HCT116 (cell line): ENCODE measurements around the gene GRK6. TPM values are rescaled to one million over a fixed set of nuclear protein-coding genes. Genes with fewer than 3 reads are reported as not detected.

Experiments
- ATAC-seq: fragments of 200-7000 bp; cut with Tn5 transposase; 2 replicates; pipeline ENCODE4 v1.9.1; 2020; ENCODE audit warnings: mild to moderate bottlenecking, moderate library complexity
- BruUV-seq: library from RNA; stranded (reverse); fragments of 400-500 nt; replicated peaks from 2 replicates; lab custom pipeline; 2021; lab: Mats Ljungman, UMichigan
- CTCF ChIA-PET: fragments of 300-600 bp; sonication (Branson Sonifier 250); formaldehyde crosslinking; loops from one replicate; lab custom pipeline; 2021; ENCODE audit warnings: antibody characterized with exemption; lab: Charles Lee
- POLR2A ChIA-PET: fragments of 300-600, 350-600 bp; sonication (Branson Sonifier 250); formaldehyde crosslinking; loops from one replicate; lab custom pipeline; 2021; ENCODE audit warnings: antibody characterized with exemption; lab: Charles Lee
- RAD21 ChIA-PET, 2 experiments: fragments of 300-600 bp; sonication (Branson Sonifier 250); formaldehyde crosslinking; loops; one replicate each; lab custom pipeline; 2023; ENCODE audit warnings: low total read pairs in 2 of 2; ENCODE audit not compliant: uncharacterized antibody in 2 of 2, unreplicated experiment in 2 of 2, low non-redundant PET in 1 of 2; lab: Charles Lee
- DNase-seq: peaks from one replicate; pipeline ENCODE4 v3.0.0-alpha.2; 2010; ENCODE audit warnings: low read depth, low spot score
- H2AFZ ChIP-seq: fragments of 200-600 bp; shearing (Covaris generic), sonication (generic); 2 replicates; pipeline ENCODE4 v1.6.1; 2017; ENCODE audit warnings: low read depth, mixed run types, mixed read lengths, antibody characterized with exemption, low read length; ENCODE audit not compliant: poor library complexity, severe bottlenecking
- H3K27ac ChIP-seq: 2 replicates; pipeline ENCODE4 v1.5.1; 2012; ENCODE audit warnings: low read depth, low read length
- H3K27me3 ChIP-seq: fragments of 200-600 bp; sonication (generic); 2 replicates; pipeline ENCODE4 v1.6.1; 2016; ENCODE audit warnings: mixed run types, low read length, mixed read lengths; ENCODE audit not compliant: insufficient read depth
- H3K36me3 ChIP-seq, 2 experiments: fragments of 200-500 bp in 1 of 2; fragments of 200-600 bp in 1 of 2; sonication (Bioruptor generic) in 1 of 2; sonication (generic) in 1 of 2; 2 replicates each; pipeline versions ENCODE4 v1.5.1 to v1.6.1; 2014 to 2016; ENCODE audit warnings: low read length in 2 of 2, inconsistent platforms in 1 of 2, mixed read lengths in 1 of 2, mixed run types in 1 of 2; ENCODE audit not compliant: insufficient read depth in 2 of 2, control insufficient read depth in 1 of 2
- H3K4me1 ChIP-seq, 2 experiments: fragments of 200-600 bp in 1 of 2; sonication (generic) in 1 of 2; 2 replicates each; pipeline versions ENCODE4 v1.5.1 to v1.6.1; 2012 to 2017; ENCODE audit warnings: low read length in 2 of 2, inconsistent platforms in 1 of 2, mild to moderate bottlenecking in 1 of 2, mixed read lengths in 1 of 2, mixed run types in 1 of 2, moderate library complexity in 1 of 2; ENCODE audit not compliant: insufficient read depth in 2 of 2, control insufficient read depth in 1 of 2
- H3K4me2 ChIP-seq: fragments of 200-600 bp; sonication (generic); 2 replicates; pipeline ENCODE4 v1.6.1; 2017; ENCODE audit warnings: mixed run types, low read length, mixed read lengths
- H3K4me3 ChIP-seq, 2 experiments: fragments of 200-600 bp in 1 of 2; sonication (generic) in 1 of 2; replicated peaks in 1 of 2; 2 replicates each; pipeline ENCODE4 v1.5.1; 2011 to 2016; ENCODE audit warnings: low read length in 2 of 2, control low read depth in 1 of 2, low read depth in 1 of 2, mild to moderate bottlenecking in 1 of 2, mixed read lengths in 1 of 2, mixed run types in 1 of 2
- H3K79me2 ChIP-seq: fragments of 200-600 bp; sonication (generic); 2 replicates; pipeline ENCODE4 v1.6.1; 2017; ENCODE audit warnings: mild to moderate bottlenecking, mixed run types, low read length, moderate library complexity, mixed read lengths; ENCODE audit not compliant: insufficient read depth
- H3K9ac ChIP-seq: fragments of 200-600 bp; sonication (generic); 2 replicates; pipeline ENCODE4 v1.6.1; 2016; ENCODE audit warnings: low read length, mixed read lengths
- H3K9me2 ChIP-seq: fragments of 200-600 bp; sonication (generic), shearing (Covaris generic); 2 replicates; pipeline ENCODE4 v1.6.1; 2017; ENCODE audit warnings: mixed run types, mild to moderate bottlenecking, moderate library complexity; ENCODE audit not compliant: insufficient read depth
- H3K9me3 ChIP-seq, 2 experiments: fragments of 200-500 bp in 1 of 2; fragments of 200-600 bp in 1 of 2; sonication (Bioruptor generic) in 1 of 2; sonication (generic) in 1 of 2; 2 replicates each; pipeline ENCODE4 v1.6.1; 2014 to 2017; ENCODE audit warnings: low read length in 2 of 2, mixed read lengths in 2 of 2, inconsistent platforms in 1 of 2, low read depth in 1 of 2, mild to moderate bottlenecking in 1 of 2, mixed run types in 1 of 2, moderate library complexity in 1 of 2; ENCODE audit not compliant: control insufficient read depth in 1 of 2, insufficient read depth in 1 of 2
- H4K20me1 ChIP-seq: fragments of 200-600 bp; sonication (generic), shearing (Covaris generic); 2 replicates; pipeline ENCODE4 v1.6.1; 2017; ENCODE audit warnings: mixed run types, mild to moderate bottlenecking, moderate library complexity; ENCODE audit not compliant: insufficient read depth
- CEBPB ChIP-seq: IDR thresholded peaks from 2 replicates; pipeline ENCODE4 v1.6.1; 2012; ENCODE audit warnings: low read depth
- EGR1 ChIP-seq: IDR thresholded peaks from 2 replicates; pipeline ENCODE4 v1.6.1; 2012; ENCODE audit warnings: low read depth
- EZH2 ChIP-seq: fragments of 200-600 bp; sonication (generic); IDR thresholded peaks from 2 replicates; pipeline ENCODE4 v1.6.1; 2017; ENCODE audit warnings: antibody characterized with exemption, mixed run types
- EZH2phosphoT487 ChIP-seq: fragments of 200-600 bp; IDR thresholded peaks from 2 replicates; pipeline ENCODE4 v1.6.1; 2018; ENCODE audit warnings: antibody characterized with exemption, borderline replicate concordance
- FOSL1 ChIP-seq: IDR thresholded peaks from 2 replicates; pipeline ENCODE4 v1.6.1; 2012; ENCODE audit warnings: low read depth
- JUND ChIP-seq: IDR thresholded peaks from 2 replicates; pipeline ENCODE4 v1.6.1; 2012
- POLR2A ChIP-seq: IDR thresholded peaks from 2 replicates; pipeline ENCODE4 v1.7.0; 2011; ENCODE audit warnings: borderline replicate concordance; ENCODE audit not compliant: insufficient read depth, insufficient read length; ENCODE audit errors: extremely low read depth
- POLR2AphosphoS5 ChIP-seq: IDR thresholded peaks from 2 replicates; pipeline ENCODE4 v1.6.1; 2011; ENCODE audit warnings: mild to moderate bottlenecking, low read depth, low read length, moderate library complexity
- RAD21 ChIP-seq: IDR thresholded peaks from 2 replicates; pipeline ENCODE4 v1.6.1; 2012; ENCODE audit warnings: low read depth, mild to moderate bottlenecking
- SIN3A ChIP-seq: IDR thresholded peaks from 2 replicates; pipeline ENCODE4 v1.6.1; 2012; ENCODE audit warnings: low read depth
- SRF ChIP-seq: IDR thresholded peaks from 2 replicates; pipeline ENCODE4 v1.6.1; 2012; ENCODE audit warnings: low read depth
- TCF7L2 ChIP-seq: IDR thresholded peaks from 2 replicates; pipeline ENCODE4 v1.7.0; 2011; ENCODE audit warnings: borderline replicate concordance, inconsistent platforms; ENCODE audit not compliant: insufficient read depth, insufficient read length; ENCODE audit errors: extremely low read depth
- ZFX ChIP-seq: fragments of 450-650 bp; IDR thresholded peaks from 2 replicates; pipeline ENCODE4 v1.6.1; 2017
- ZNF274 ChIP-seq: fragments of 200-500 bp; sonication (Bioruptor generic); IDR thresholded peaks from 2 replicates; pipeline ENCODE4 v1.6.1; 2014; ENCODE audit warnings: mild to moderate bottlenecking, low read depth, low read length, inconsistent platforms
- intact Hi-C: fragments of 100-400 bp; cut with micrococcal nuclease; formaldehyde crosslinking; loops from 2 replicates; pipeline ENCODE4 v1.10.0; 2022
- total RNA-seq: library from RNA; stranded (reverse); gene quantifications from one replicate; pipeline ENCODE4 v1.2.1, GENCODE V29; 2021; ENCODE audit not compliant: unreplicated experiment
- TF ChIP-seq, protein P1 (sequence below): IDR thresholded peaks from 2 replicates; pipeline ENCODE4 v1.6.1; 2012
- TF ChIP-seq, protein P2 (sequence below): IDR thresholded peaks from 2 replicates; pipeline ENCODE4 v1.6.1; 2012; ENCODE audit warnings: low read depth

The GRK6 gene
- total RNA-seq, 1 experiment from 2014 or later: 89.3 TPM

DNA sequence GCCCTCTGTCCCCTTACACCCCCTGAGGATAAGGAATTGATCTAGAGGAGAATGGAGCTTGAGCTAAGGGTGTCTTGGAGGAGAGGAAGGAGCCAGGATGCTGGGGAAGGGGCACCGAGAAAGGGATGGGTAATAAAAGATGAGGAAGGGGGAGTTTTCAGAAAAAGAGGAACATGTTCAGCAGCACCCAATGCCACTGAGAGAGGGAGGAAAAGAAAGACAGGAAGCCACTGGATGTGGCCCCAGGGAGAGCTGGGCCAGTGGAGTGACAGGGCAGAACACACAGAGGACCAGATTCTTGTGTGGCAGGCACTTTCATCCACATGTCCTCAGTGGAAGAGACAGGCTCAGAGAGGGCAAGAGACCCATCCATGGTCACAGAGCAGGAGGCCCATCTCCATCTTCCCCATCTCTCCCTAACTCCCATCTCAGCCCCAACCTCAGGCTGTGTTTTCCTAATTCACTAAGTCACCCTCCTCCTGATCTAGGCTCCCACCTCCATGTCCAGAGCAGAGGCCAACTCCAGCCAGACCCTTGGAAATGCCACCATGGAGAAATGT is 33.2 kb upstream of the GRK6 start:
- TF ChIP-seq SIN3A (no peak), EGR1 (no peak), EZH2phosphoT487 (no peak), POLR2A (no peak), FOSL1 (no peak), ZFX (no peak)
- TF ChIP-seq, protein P1, sequence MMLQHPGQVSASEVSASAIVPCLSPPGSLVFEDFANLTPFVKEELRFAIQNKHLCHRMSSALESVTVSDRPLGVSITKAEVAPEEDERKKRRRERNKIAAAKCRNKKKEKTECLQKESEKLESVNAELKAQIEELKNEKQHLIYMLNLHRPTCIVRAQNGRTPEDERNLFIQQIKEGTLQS: no peak
- H3K4me2 ChIP-seq: no peak overlapping the region
- H4K20me1 ChIP-seq: no peaks in the 10 kb centered on the region
- H3K9me3 ChIP-seq: no peaks in the 10 kb centered on the region
- peaks cover 21 to 39% of the 10 kb centered on the region in 2 experiments for H3K4me1 ChIP-seq
- no peak overlapping the region for H3K27ac ChIP-seq
- ChIA-PET POLR2A (interaction anchor here (0.8 kb wide), 1 partner anchor 297 kb away, joined by 3 read pairs; no protein-coding TSS in a partner anchor), CTCF (interaction anchor here (1.0 kb wide), 1 partner anchor 24 kb away, joined by 3 read pairs; no protein-coding TSS in a partner anchor), RAD21 (no interaction called here)
- H3K9me2 ChIP-seq: no peaks in the 10 kb centered on the region
- no peak for DNase-seq
- ATAC-seq: no peak
- H2AFZ ChIP-seq: no peak overlapping the region
- no peaks in the 10 kb centered on the region for H3K79me2 ChIP-seq
- no peak overlapping the region for H3K9ac ChIP-seq
- intact Hi-C loops: no loop called here
- BruUV-seq: no TSS peak
- H3K4me3 ChIP-seq: no peak overlapping the region
- no peaks in the 10 kb centered on the region for H3K27me3 ChIP-seq
- no peaks in the 10 kb centered on the region for H3K36me3 ChIP-seq

- no peaks in the 10 kb centered on the region for H3K27me3 ChIP-seq
- ATAC-seq: no peak
- no peaks in the 10 kb centered on the region for H3K9me2 ChIP-seq
- H3K79me2 ChIP-seq: no peaks in the 10 kb centered on the region
- no peak overlapping the region for H3K27ac ChIP-seq
- no TSS peak for BruUV-seq
- no peaks in the 10 kb centered on the region for H3K9me3 ChIP-seq
- H4K20me1 ChIP-seq: no peaks in the 10 kb centered on the region
- H3K9ac ChIP-seq: no peak overlapping the region
- TF ChIP-seq TCF7L2 (no peak), POLR2A (no peak), CEBPB (no peak), RAD21 (no peak), EZH2 (no peak), SRF (no peak), EZH2phosphoT487 (no peak), ZFX (no peak), EGR1 (no peak), POLR2AphosphoS5 (no peak), SIN3A (no peak), ZNF274 (no peak), JUND (no peak), FOSL1 (no peak)
- TF ChIP-seq, protein P1: no peak
- TF ChIP-seq, protein P2, sequence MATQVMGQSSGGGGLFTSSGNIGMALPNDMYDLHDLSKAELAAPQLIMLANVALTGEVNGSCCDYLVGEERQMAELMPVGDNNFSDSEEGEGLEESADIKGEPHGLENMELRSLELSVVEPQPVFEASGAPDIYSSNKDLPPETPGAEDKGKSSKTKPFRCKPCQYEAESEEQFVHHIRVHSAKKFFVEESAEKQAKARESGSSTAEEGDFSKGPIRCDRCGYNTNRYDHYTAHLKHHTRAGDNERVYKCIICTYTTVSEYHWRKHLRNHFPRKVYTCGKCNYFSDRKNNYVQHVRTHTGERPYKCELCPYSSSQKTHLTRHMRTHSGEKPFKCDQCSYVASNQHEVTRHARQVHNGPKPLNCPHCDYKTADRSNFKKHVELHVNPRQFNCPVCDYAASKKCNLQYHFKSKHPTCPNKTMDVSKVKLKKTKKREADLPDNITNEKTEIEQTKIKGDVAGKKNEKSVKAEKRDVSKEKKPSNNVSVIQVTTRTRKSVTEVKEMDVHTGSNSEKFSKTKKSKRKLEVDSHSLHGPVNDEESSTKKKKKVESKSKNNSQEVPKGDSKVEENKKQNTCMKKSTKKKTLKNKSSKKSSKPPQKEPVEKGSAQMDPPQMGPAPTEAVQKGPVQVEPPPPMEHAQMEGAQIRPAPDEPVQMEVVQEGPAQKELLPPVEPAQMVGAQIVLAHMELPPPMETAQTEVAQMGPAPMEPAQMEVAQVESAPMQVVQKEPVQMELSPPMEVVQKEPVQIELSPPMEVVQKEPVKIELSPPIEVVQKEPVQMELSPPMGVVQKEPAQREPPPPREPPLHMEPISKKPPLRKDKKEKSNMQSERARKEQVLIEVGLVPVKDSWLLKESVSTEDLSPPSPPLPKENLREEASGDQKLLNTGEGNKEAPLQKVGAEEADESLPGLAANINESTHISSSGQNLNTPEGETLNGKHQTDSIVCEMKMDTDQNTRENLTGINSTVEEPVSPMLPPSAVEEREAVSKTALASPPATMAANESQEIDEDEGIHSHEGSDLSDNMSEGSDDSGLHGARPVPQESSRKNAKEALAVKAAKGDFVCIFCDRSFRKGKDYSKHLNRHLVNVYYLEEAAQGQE: no peak
- TF ChIP-seq, all 23 proteins: peak for 0
- peaks cover 14 to 32% of the 10 kb centered on the region in 2 experiments for H3K4me1 ChIP-seq
- H3K4me3 ChIP-seq: no peak overlapping the region
- H2AFZ ChIP-seq: no peak overlapping the region
- H3K4me2 ChIP-seq: no peak overlapping the region
- CTCF ChIA-PET: no interaction called here
- no peaks in the 10 kb centered on the region for H3K36me3 ChIP-seq
- RAD21 ChIA-PET: no interaction called here
- DNase-seq: no peak
- POLR2A ChIA-PET: no interaction called here
- intact Hi-C loops: no loop called here
Observed at GRCh38 chr5:177393990-177394389, 32.5 kb upstream of the GRK6 start.
